ENCODE measurements around the gene ZC3HAV1.
"Not testable (repeated sequence)": the region's sequence is repeated elsewhere in the genome, so short reads cannot be mapped to it uniquely, and the experiment has no call there.

Gene ZC3HAV1

GRCh38 chr7:139111147-139111546 lies 1.6 kb upstream of the ZC3HAV1 start:
- TF ChIP-seq, protein P1, sequence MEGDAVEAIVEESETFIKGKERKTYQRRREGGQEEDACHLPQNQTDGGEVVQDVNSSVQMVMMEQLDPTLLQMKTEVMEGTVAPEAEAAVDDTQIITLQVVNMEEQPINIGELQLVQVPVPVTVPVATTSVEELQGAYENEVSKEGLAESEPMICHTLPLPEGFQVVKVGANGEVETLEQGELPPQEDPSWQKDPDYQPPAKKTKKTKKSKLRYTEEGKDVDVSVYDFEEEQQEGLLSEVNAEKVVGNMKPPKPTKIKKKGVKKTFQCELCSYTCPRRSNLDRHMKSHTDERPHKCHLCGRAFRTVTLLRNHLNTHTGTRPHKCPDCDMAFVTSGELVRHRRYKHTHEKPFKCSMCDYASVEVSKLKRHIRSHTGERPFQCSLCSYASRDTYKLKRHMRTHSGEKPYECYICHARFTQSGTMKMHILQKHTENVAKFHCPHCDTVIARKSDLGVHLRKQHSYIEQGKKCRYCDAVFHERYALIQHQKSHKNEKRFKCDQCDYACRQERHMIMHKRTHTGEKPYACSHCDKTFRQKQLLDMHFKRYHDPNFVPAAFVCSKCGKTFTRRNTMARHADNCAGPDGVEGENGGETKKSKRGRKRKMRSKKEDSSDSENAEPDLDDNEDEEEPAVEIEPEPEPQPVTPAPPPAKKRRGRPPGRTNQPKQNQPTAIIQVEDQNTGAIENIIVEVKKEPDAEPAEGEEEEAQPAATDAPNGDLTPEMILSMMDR (IDR thresholded peaks at IDR 0.05) = no peak
- DNase-seq = no peak
- no peaks in the 10 kb centered on the region for H3K36me3 Mint-ChIP-seq (ENCODE audit: low read depth)
- peaks cover 16% of the 10 kb centered on the region for H3K4me1 Mint-ChIP-seq
- H3K27me3 Mint-ChIP-seq (ENCODE audit: low read depth, poor library complexity) = peaks cover 52% of the 10 kb centered on the region
- H3K9me3 Mint-ChIP-seq = no peaks in the 10 kb centered on the region
- no peak overlapping the region for H3K27ac Mint-ChIP-seq
- peak overlapping the region; percentile 71 for H3K4me3 Mint-ChIP-seq

GRCh38 chr7:139109983-139110411 lies 477 bp upstream of the ZC3HAV1 start:
- no peak for DNase-seq
- peaks cover 16% of the 10 kb centered on the region for H3K4me1 Mint-ChIP-seq
- H3K27me3 Mint-ChIP-seq (ENCODE audit: low read depth, poor library complexity) = peaks cover 52% of the 10 kb centered on the region
- H3K4me3 Mint-ChIP-seq = peak overlapping the region; percentile 90
- H3K9me3 Mint-ChIP-seq = no peaks in the 10 kb centered on the region
- H3K36me3 Mint-ChIP-seq (ENCODE audit: low read depth) = no peaks in the 10 kb centered on the region
- TF ChIP-seq, protein P1 (IDR thresholded peaks at IDR 0.05) = no peak
- H3K27ac Mint-ChIP-seq = no peak overlapping the region

- H3K27me3 Mint-ChIP-seq (ENCODE audit: low read depth, poor library complexity) = peaks cover 48% of the 10 kb centered on the region
- H3K4me3 Mint-ChIP-seq = peak overlapping the region; percentile 90
- no peaks in the 10 kb centered on the region for H3K9me3 Mint-ChIP-seq
- peak; percentile 52 for DNase-seq
- H3K36me3 Mint-ChIP-seq (ENCODE audit: low read depth) = no peaks in the 10 kb centered on the region
- TF ChIP-seq, protein P1 (IDR thresholded peaks at IDR 0.05) = no peak
- H3K27ac Mint-ChIP-seq = no peak overlapping the region
- peaks cover 16% of the 10 kb centered on the region for H3K4me1 Mint-ChIP-seq
Measured at GRCh38 chr7:139108266-139109187, 993 bp downstream of the ZC3HAV1 start.

DNA sequence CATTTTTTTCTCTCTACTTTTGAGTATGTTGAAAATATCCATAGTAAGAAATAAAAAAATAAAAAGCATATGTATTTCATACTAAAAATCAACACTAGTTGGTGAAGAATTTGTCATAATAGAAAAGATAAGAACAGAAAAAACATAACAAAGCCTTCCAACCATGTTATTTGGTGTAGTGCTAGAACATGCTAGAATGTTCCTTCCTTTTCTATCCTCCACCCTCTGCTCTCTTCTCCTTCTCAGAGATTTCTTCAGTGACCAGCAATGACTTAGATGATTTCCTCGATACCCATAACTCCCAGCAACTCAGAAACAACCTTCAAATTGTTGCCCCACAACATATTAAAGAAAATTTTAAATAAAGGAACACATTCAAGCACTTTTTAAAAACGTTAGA lies 2.6 kb downstream of the ZC3HAV1 start:
- Mint-ChIP-seq H3K27me3 (ENCODE audit: low read depth, poor library complexity) (peaks cover 39% of the 10 kb centered on the region), H3K36me3 (ENCODE audit: low read depth) (peaks cover 1% of the 10 kb centered on the region), H3K4me1 (peaks cover 16% of the 10 kb centered on the region), H3K4me3 (no peak overlapping the region), H3K9me3 (peaks cover 8% of the 10 kb centered on the region), H3K27ac (no peak overlapping the region)
- no peak for DNase-seq
- TF ChIP-seq, protein P1 (IDR thresholded peaks at IDR 0.05) = no peak

DNA sequence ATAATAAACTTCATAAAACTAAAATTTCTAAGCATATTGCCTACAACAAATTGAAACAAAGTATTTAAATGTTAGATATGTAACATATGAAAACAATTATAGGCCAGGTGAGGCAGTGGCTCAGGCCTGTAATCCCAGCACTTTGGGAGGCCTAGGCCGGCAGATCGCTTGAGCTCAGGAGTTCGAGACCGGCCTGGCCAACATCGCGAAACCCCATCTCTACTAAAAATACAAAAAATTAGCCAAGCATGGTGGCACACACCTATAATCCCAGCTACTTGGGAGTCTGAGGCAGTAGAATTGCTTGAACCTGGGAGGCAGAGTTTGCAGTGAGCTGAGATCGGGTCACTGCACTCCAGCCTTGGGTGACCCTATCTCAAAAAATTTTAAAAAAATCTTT lies 3.3 kb downstream of the ZC3HAV1 start:
- not testable (repeated sequence) for H3K36me3 Mint-ChIP-seq (ENCODE audit: low read depth); DNase-seq; H3K27ac Mint-ChIP-seq; H3K4me3 Mint-ChIP-seq
- H3K9me3 Mint-ChIP-seq = peaks cover 15% of the 10 kb centered on the region
- H3K4me1 Mint-ChIP-seq = peaks cover 16% of the 10 kb centered on the region
- peaks cover 32% of the 10 kb centered on the region for H3K27me3 Mint-ChIP-seq (ENCODE audit: low read depth, poor library complexity)

- Mint-ChIP-seq H3K27me3 (ENCODE audit: low read depth, poor library complexity) (peaks cover 25% of the 10 kb centered on the region), H3K9me3 (peaks cover 21% of the 10 kb centered on the region), H3K27ac (no peak overlapping the region), H3K36me3 (ENCODE audit: low read depth) (peaks cover 7% of the 10 kb centered on the region), H3K4me3 (no peak overlapping the region), H3K4me1 (peaks cover 16% of the 10 kb centered on the region)
- TF ChIP-seq, protein P1 (IDR thresholded peaks at IDR 0.05) = no peak
- DNase-seq = no peak
Measured at GRCh38 chr7:139105484-139105883, 4.0 kb downstream of the ZC3HAV1 start.

All from nephron progenitor cell (in vitro differentiated cells).